ENCODE data around the gene MUSTN1.
A peak's percentile ranks its signal among the peaks of the same experiment; 100 is the strongest.

Gene MUSTN1

GRCh38 chr3:52852419-52852818 lies 17.6 kb upstream of the MUSTN1 start:
- DNase-seq (ENCODE audit: low spot score): no peak

- DNase-seq (ENCODE audit: low spot score): peak; percentile 78
Observed at GRCh38 chr3:52851348-52851747, 16.5 kb upstream of the MUSTN1 start.

DNA sequence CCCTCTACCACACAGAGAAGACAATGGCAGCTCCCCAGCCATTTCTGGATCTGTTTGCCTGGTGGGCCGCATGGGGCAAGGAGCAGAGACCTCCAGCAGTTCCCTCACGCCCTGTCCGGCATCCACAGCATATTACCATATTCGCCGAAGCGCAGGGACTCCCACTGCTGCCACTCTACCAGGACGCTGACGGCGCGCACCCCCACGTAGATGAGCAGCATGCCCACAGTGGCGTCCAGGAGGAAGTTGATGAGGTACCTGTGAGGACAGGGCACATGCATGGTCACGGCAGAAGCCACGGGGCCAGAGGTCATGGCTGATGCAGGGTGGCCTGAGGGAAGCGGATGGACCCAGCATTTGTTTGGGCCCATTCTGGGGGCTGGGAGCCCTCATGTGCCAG lies 14.8 kb upstream of the MUSTN1 start:
- no peak for DNase-seq (ENCODE audit: low spot score)

- DNase-seq (ENCODE audit: low spot score): no peak
Observed at GRCh38 chr3:52848617-52849016, 13.8 kb upstream of the MUSTN1 start.

DNA sequence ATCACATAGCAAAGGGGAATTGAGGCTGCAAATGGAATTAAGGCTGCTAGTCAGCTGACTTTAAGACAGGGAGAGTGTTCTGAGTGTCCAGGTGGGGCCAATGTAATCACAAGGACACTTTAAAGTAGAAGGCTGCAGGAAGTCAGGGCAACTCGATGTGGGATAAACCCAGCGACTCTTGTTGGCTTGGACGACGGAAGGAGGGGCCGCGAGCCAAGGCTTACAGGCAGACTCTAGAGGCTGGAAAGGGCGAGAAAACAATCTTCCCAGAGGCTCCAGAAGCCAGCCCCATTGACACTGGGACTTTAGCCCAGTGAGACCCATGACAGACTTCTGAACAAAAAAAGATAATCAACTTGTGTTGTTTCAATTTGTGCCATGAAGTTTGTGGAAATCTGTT lies 12.9 kb upstream of the MUSTN1 start:
- no peak for DNase-seq (ENCODE audit: low spot score)

GRCh38 chr3:52847241-52847640 lies 12.4 kb upstream of the MUSTN1 start:
- no peak for DNase-seq (ENCODE audit: low spot score)

GRCh38 chr3:52846432-52846965 lies 11.7 kb upstream of the MUSTN1 start:
- DNase-seq (ENCODE audit: low spot score): no peak

DNA sequence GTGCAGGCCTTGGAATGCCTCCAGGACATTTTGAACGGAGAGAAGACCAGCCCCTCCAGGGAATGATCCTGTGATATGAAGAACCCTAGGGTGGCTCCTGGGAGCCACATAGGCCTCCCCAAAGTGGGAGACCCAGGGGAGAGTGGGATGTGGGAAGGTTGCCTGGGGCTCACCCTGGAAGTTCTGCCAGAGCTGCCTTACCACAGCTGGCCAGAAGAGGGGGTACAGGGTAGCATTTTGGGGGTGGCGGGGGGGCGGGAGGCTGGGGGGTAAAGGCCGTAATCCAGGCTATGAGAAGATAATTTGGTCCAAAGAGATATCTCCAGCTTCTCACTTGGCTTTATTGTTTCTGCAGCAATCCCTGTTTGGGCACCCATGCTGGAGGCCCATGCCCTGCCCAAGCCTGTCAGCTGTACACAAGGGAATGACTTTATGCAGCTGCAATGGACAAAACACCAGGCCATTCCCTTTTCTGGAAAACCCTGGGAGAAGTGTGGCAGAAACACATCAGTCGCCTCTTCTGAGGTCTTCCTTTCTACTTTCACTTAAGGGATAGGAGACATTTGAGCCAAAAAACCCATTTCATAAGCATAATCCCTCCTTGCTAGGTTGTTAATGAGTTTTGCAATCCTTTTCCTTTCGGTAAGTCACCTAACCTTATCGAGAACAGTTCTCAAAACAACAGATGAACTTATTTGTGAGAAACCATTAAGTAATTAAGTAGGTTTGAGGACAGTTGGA lies 11.0 kb upstream of the MUSTN1 start:
- peak; percentile 54 for DNase-seq (ENCODE audit: low spot score)

- no peak for DNase-seq (ENCODE audit: low spot score)
Observed at GRCh38 chr3:52845157-52845556, 10.3 kb upstream of the MUSTN1 start.

- no peak for DNase-seq (ENCODE audit: low spot score)
Observed at GRCh38 chr3:52844290-52844975, 9.6 kb upstream of the MUSTN1 start.

- no peak for DNase-seq (ENCODE audit: low spot score)
Observed at GRCh38 chr3:52843881-52844280, 9.1 kb upstream of the MUSTN1 start.

- DNase-seq (ENCODE audit: low spot score): no peak
Observed at GRCh38 chr3:52843108-52843865, 8.5 kb upstream of the MUSTN1 start.

DNA sequence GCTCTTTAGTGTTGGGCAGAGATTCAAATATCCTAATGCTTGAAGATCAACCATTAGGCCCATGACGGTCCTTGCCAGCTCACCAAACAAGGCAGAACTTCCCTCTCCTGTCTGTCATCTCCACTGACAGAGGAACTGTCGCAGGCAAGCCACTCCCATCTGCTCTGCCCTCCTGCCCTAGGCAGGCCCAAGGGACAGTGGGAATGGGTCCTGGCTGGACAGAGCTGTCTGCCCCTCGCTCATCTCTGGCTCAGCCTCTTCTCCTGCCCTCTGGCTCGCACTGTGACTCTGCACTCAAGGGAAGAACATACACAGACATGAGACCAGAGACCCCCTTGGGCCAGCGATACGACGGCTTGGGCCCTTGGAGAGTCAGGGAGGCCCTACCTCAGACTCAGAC lies 7.6 kb upstream of the MUSTN1 start:
- DNase-seq (ENCODE audit: low spot score): no peak

GRCh38 chr3:52841981-52842340 lies 7.1 kb upstream of the MUSTN1 start:
- no peak for DNase-seq (ENCODE audit: low spot score)

GRCh38 chr3:52841211-52841980 lies 6.6 kb upstream of the MUSTN1 start:
- DNase-seq (ENCODE audit: low spot score): no peak

GRCh38 chr3:52839892-52840545 lies 5.2 kb upstream of the MUSTN1 start:
- DNase-seq (ENCODE audit: low spot score): no peak

DNA sequence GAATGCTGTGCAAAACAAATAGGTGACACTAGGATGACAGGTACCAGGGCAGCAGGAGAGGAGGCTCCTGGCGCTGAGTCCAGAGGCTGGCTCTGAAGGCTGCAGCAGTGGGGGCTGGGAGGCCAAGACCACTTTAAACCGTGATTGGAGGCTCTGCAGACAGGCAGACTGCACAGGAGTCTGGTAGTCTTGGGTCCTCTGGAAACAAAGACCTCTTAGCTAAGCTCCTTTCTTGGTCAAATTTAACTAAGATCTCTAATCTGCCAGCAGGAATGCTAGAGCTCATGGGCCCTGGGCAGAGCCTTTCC lies 4.4 kb upstream of the MUSTN1 start:
- DNase-seq (ENCODE audit: low spot score): no peak

- DNase-seq (ENCODE audit: low spot score): no peak
Observed at GRCh38 chr3:52838561-52839267, 3.9 kb upstream of the MUSTN1 start.

DNA sequence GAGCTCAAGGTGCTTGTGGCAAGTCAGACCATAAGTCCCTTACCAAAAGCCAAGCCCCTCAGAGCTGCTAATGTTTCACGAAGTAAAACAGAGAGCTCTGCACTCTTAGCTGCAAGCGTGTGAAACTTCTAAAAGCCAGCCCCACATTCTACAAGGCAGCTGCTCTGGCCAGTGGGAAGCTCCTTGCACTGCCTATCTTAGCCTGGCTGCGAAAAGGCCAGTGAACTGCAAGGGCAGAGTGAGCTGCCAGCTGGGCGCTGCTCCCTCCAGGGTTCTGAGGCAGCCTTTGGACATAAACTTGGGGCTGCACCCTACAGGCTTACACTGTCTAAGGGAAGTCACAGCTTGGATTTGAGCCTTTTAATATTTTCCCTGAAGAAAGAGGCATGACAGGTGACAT lies 2.2 kb upstream of the MUSTN1 start:
- no peak for DNase-seq (ENCODE audit: low spot score)

- DNase-seq (ENCODE audit: low spot score): no peak
Observed at GRCh38 chr3:52836471-52836845, 1.6 kb upstream of the MUSTN1 start.

GRCh38 chr3:52835766-52836470 lies 1.1 kb upstream of the MUSTN1 start:
- no peak for DNase-seq (ENCODE audit: low spot score)

Data from D341Med (cell line).